ENCODE measurements around the gene NEU3.
"Not testable (repeated sequence)": the region's sequence is repeated elsewhere in the genome, so short reads cannot be mapped to it uniquely, and the experiment has no call there.

Gene NEU3

GRCh38 chr11:75041263-75041662 lies 52.5 kb downstream of the NEU3 start:
- Histone ChIP-seq H3K36me3 (replicated peaks; ENCODE audit: insufficient read depth, low read length) (no peaks in the 10 kb centered on the region), H4K20me1 (ENCODE audit: insufficient read depth, low read length) (no peaks in the 10 kb centered on the region), H3K27ac (ENCODE audit: low read length) (no peak overlapping the region), H3K9me2 (replicated peaks; ENCODE audit: insufficient read depth, low read length) (no peaks in the 10 kb centered on the region), H3K4me1 (ENCODE audit: low read length) (peaks cover 1% of the 10 kb centered on the region; the same call in 1 of the 2 replicates), H3K9me3 (replicated peaks; ENCODE audit: insufficient read depth, low read length) (no peaks in the 10 kb centered on the region), H3K79me2 (ENCODE audit: low read length) (no peaks in the 10 kb centered on the region), H3K4me3 (ENCODE audit: low read length) (no peak overlapping the region), H3F3A (ENCODE audit: insufficient read depth, low read length) (no peaks in the 10 kb centered on the region), H3K9ac (ENCODE audit: low read length) (no peak overlapping the region), H2AFZ (ENCODE audit: low read length) (no peak overlapping the region), H3K27me3 (replicated peaks; ENCODE audit: insufficient read depth, low read length) (no peaks in the 10 kb centered on the region), H3K4me2 (ENCODE audit: low read depth, low read length) (no peak overlapping the region)
- no peak for TF ChIP-seq EZH2 (optimal IDR thresholded peaks at IDR 0.05; ENCODE audit: low read depth, low read length)
- no peak for TF ChIP-seq EZH2phosphoT487 (IDR thresholded peaks at IDR 0.05; ENCODE audit: low read length)
- TF ChIP-seq CTCF (IDR thresholded peaks at IDR 0.05; ENCODE audit: low read length), result no peak
- DNase-seq, result no peak

GRCh38 chr11:75041821-75042220 lies 53.1 kb downstream of the NEU3 start:
- H3K36me3 ChIP-seq (replicated peaks; ENCODE audit: insufficient read depth, low read length); H3K9me2 ChIP-seq (replicated peaks; ENCODE audit: insufficient read depth, low read length); H3K4me2 ChIP-seq (ENCODE audit: low read depth, low read length); H2AFZ ChIP-seq (ENCODE audit: low read length); H3K9me3 ChIP-seq (replicated peaks; ENCODE audit: insufficient read depth, low read length); H3K4me1 ChIP-seq (ENCODE audit: low read length); H3K27ac ChIP-seq (ENCODE audit: low read length); H3K27me3 ChIP-seq (replicated peaks; ENCODE audit: insufficient read depth, low read length); DNase-seq; H4K20me1 ChIP-seq (ENCODE audit: insufficient read depth, low read length); H3F3A ChIP-seq (ENCODE audit: insufficient read depth, low read length); H3K79me2 ChIP-seq (ENCODE audit: low read length); H3K9ac ChIP-seq (ENCODE audit: low read length); H3K4me3 ChIP-seq (ENCODE audit: low read length): not testable (repeated sequence)

GRCh38 chr11:75044381-75045170 lies 55.8 kb downstream of the NEU3 start:
- H3K9me2 ChIP-seq (replicated peaks; ENCODE audit: insufficient read depth, low read length); H3F3A ChIP-seq (ENCODE audit: insufficient read depth, low read length); H3K27ac ChIP-seq (ENCODE audit: low read length); H3K36me3 ChIP-seq (replicated peaks; ENCODE audit: insufficient read depth, low read length); H3K4me2 ChIP-seq (ENCODE audit: low read depth, low read length); H3K4me1 ChIP-seq (ENCODE audit: low read length); DNase-seq; H3K79me2 ChIP-seq (ENCODE audit: low read length); H3K27me3 ChIP-seq (replicated peaks; ENCODE audit: insufficient read depth, low read length); H4K20me1 ChIP-seq (ENCODE audit: insufficient read depth, low read length); H3K4me3 ChIP-seq (ENCODE audit: low read length); H3K9ac ChIP-seq (ENCODE audit: low read length); H3K9me3 ChIP-seq (replicated peaks; ENCODE audit: insufficient read depth, low read length); H2AFZ ChIP-seq (ENCODE audit: low read length): not testable (repeated sequence)

GRCh38 chr11:75046668-75047067 lies 57.9 kb downstream of the NEU3 start:
- H3K9me3 ChIP-seq (replicated peaks; ENCODE audit: insufficient read depth, low read length); H3F3A ChIP-seq (ENCODE audit: insufficient read depth, low read length); H3K36me3 ChIP-seq (replicated peaks; ENCODE audit: insufficient read depth, low read length); H3K27me3 ChIP-seq (replicated peaks; ENCODE audit: insufficient read depth, low read length); H3K9me2 ChIP-seq (replicated peaks; ENCODE audit: insufficient read depth, low read length); H4K20me1 ChIP-seq (ENCODE audit: insufficient read depth, low read length); H3K4me1 ChIP-seq (ENCODE audit: low read length); H3K4me2 ChIP-seq (ENCODE audit: low read depth, low read length); H3K27ac ChIP-seq (ENCODE audit: low read length); H3K79me2 ChIP-seq (ENCODE audit: low read length); H2AFZ ChIP-seq (ENCODE audit: low read length); H3K4me3 ChIP-seq (ENCODE audit: low read length); H3K9ac ChIP-seq (ENCODE audit: low read length); DNase-seq: not testable (repeated sequence)

- Histone ChIP-seq H3K4me3 (ENCODE audit: low read length) (no peak overlapping the region), H3K9ac (ENCODE audit: low read length) (no peak overlapping the region), H3K4me2 (ENCODE audit: low read depth, low read length) (no peak overlapping the region), H3K27me3 (replicated peaks; ENCODE audit: insufficient read depth, low read length) (no peaks in the 10 kb centered on the region), H3K79me2 (ENCODE audit: low read length) (no peaks in the 10 kb centered on the region), H3K9me2 (replicated peaks; ENCODE audit: insufficient read depth, low read length) (no peaks in the 10 kb centered on the region), H3K9me3 (replicated peaks; ENCODE audit: insufficient read depth, low read length) (no peaks in the 10 kb centered on the region), H3K36me3 (replicated peaks; ENCODE audit: insufficient read depth, low read length) (no peaks in the 10 kb centered on the region), H2AFZ (ENCODE audit: low read length) (no peak overlapping the region), H3K4me1 (ENCODE audit: low read length) (0 out of 2 replicates have a peak, but pooled peaks cover 5% of the 10 kb centered on the region), H3F3A (ENCODE audit: insufficient read depth, low read length) (no peaks in the 10 kb centered on the region), H3K27ac (ENCODE audit: low read length) (no peak overlapping the region), H4K20me1 (ENCODE audit: insufficient read depth, low read length) (no peaks in the 10 kb centered on the region)
- DNase-seq, result no peak
- TF ChIP-seq EZH2phosphoT487 (IDR thresholded peaks at IDR 0.05; ENCODE audit: low read length) (no peak), CTCF (IDR thresholded peaks at IDR 0.05; ENCODE audit: low read length) (no peak)
These were observed 58.5 kb downstream of the NEU3 start for GRCh38 chr11:75047191-75047590.

GRCh38 chr11:75049501-75050266 lies 61.0 kb downstream of the NEU3 start:
- H3K27ac ChIP-seq (ENCODE audit: low read length), result peak overlapping the region; percentile 56; the same call in 1 of the 2 replicates
- not testable (repeated sequence) for H3K27me3 ChIP-seq (replicated peaks; ENCODE audit: insufficient read depth, low read length); H3K9me2 ChIP-seq (replicated peaks; ENCODE audit: insufficient read depth, low read length); H3F3A ChIP-seq (ENCODE audit: insufficient read depth, low read length); H3K36me3 ChIP-seq (replicated peaks; ENCODE audit: insufficient read depth, low read length); H3K4me1 ChIP-seq (ENCODE audit: low read length); H3K4me2 ChIP-seq (ENCODE audit: low read depth, low read length); H2AFZ ChIP-seq (ENCODE audit: low read length); DNase-seq; H3K4me3 ChIP-seq (ENCODE audit: low read length); H3K9ac ChIP-seq (ENCODE audit: low read length); H3K9me3 ChIP-seq (replicated peaks; ENCODE audit: insufficient read depth, low read length); H4K20me1 ChIP-seq (ENCODE audit: insufficient read depth, low read length); H3K79me2 ChIP-seq (ENCODE audit: low read length)
